ENCODE results near the gene MARS1.
"Not testable (repeated sequence)": the region's sequence is repeated elsewhere in the genome, so short reads cannot be mapped to it uniquely, and the experiment has no call there.

Gene MARS1

GRCh38 chr12:57487597-57488401 lies at the start of gene MARS1:
MARS1 (plus strand) TSS chr12:57488068; CDS start chr12:57488091, 23 bp downstream.
- peak; percentile 97 for DNase-seq

GRCh38 chr12:57438400-57438799 lies 49.5 kb upstream of the MARS1 start:
- DNase-seq = no peak

GRCh38 chr12:57439762-57440266 lies 48.1 kb upstream of the MARS1 start:
- no peak for DNase-seq

- not testable (repeated sequence) for DNase-seq
Observed at GRCh38 chr12:57441393-57441792, 46.5 kb upstream of the MARS1 start.

GRCh38 chr12:57441846-57442427 lies 45.9 kb upstream of the MARS1 start:
- no peak for DNase-seq

GRCh38 chr12:57444337-57444736 lies 43.5 kb upstream of the MARS1 start:
- DNase-seq = not testable (repeated sequence)

- no peak for DNase-seq
Observed at GRCh38 chr12:57444744-57445143, 43.1 kb upstream of the MARS1 start.

- DNase-seq = no peak
Observed at GRCh38 chr12:57446292-57446960, 41.4 kb upstream of the MARS1 start.

- no peak for DNase-seq
Observed at GRCh38 chr12:57448669-57449068, 39.2 kb upstream of the MARS1 start.

- DNase-seq = no peak
Observed at GRCh38 chr12:57449375-57449774, 38.5 kb upstream of the MARS1 start.

GRCh38 chr12:57450057-57450456 lies 37.8 kb upstream of the MARS1 start:
- no peak for DNase-seq

GRCh38 chr12:57451233-57451778 lies 36.6 kb upstream of the MARS1 start:
- no peak for DNase-seq

- DNase-seq = peak; percentile 87
Observed at GRCh38 chr12:57452181-57452936, 35.5 kb upstream of the MARS1 start.

- DNase-seq = peak; percentile 73
Observed at GRCh38 chr12:57452937-57453509, 34.8 kb upstream of the MARS1 start.

GRCh38 chr12:57454213-57454565 lies 33.7 kb upstream of the MARS1 start:
- DNase-seq = no peak

GRCh38 chr12:57454566-57455373 lies 33.1 kb upstream of the MARS1 start, which contains the start of gene INHBE:
INHBE (plus strand) TSS chr12:57455307; CDS start chr12:57455537, 230 bp downstream.
- DNase-seq = peak; percentile 69

GRCh38 chr12:57455374-57456144 lies 32.3 kb upstream of the MARS1 start:
- no peak for DNase-seq

- peak; percentile 41 for DNase-seq
Observed at GRCh38 chr12:57456145-57456700, 31.6 kb upstream of the MARS1 start.

- no peak for DNase-seq
Observed at GRCh38 chr12:57456737-57457490, 31.0 kb upstream of the MARS1 start.
